HG03045 (cell line): ENCODE data around the gene NDUFS1.
"Not testable (repeated sequence)": the region's sequence is repeated elsewhere in the genome, so short reads cannot be mapped to it uniquely, and the experiment has no call there.

Experiments
- ATAC-seq: cut with Tn5 transposase; IDR thresholded peaks from one replicate; pipeline ENCODE4 v1.9.1; 2021; ENCODE audit warnings: mild to moderate bottlenecking, moderate library complexity; ENCODE audit not compliant: unreplicated experiment

The NDUFS1 gene

GRCh38 chr2:206105541-206105940 is 53.7 kb downstream of the NDUFS1 start:
- no peak for ATAC-seq

- ATAC-seq = no peak
Observed at GRCh38 chr2:206105038-206105437, 54.2 kb downstream of the NDUFS1 start.

GRCh38 chr2:206098872-206099271 is 60.4 kb downstream of the NDUFS1 start:
- ATAC-seq = not testable (repeated sequence)

GRCh38 chr2:206098471-206098870 is 60.8 kb downstream of the NDUFS1 start:
- ATAC-seq = no peak

GRCh38 chr2:206096876-206097275 is 62.4 kb downstream of the NDUFS1 start:
- no peak for ATAC-seq

GRCh38 chr2:206095536-206096332 is 63.5 kb downstream of the NDUFS1 start:
- ATAC-seq = no peak

GRCh38 chr2:206092297-206092696 is 66.9 kb downstream of the NDUFS1 start:
- ATAC-seq = no peak

- no peak for ATAC-seq
Observed at GRCh38 chr2:206088248-206088647, 71.0 kb downstream of the NDUFS1 start.

GRCh38 chr2:206086716-206087350 is 72.4 kb downstream of the NDUFS1 start:
- ATAC-seq = no peak

- peak; percentile 87 for ATAC-seq
Observed at GRCh38 chr2:206085742-206086445, 73.3 kb downstream of the NDUFS1 start, which contains the start of gene INO80D. Gene INO80D, minus strand, starts transcription at chr2:206086174. Its CDS starts 23,158 bp downstream, at chr2:206063016.

GRCh38 chr2:206084870-206085741 is 74.1 kb downstream of the NDUFS1 start:
- ATAC-seq = peak; percentile 30

GRCh38 chr2:206084439-206084869 is 74.8 kb downstream of the NDUFS1 start:
- no peak for ATAC-seq

GRCh38 chr2:206083602-206084438 is 75.4 kb downstream of the NDUFS1 start:
- ATAC-seq = no peak

GRCh38 chr2:206082298-206082843 is 76.9 kb downstream of the NDUFS1 start:
- no peak for ATAC-seq

GRCh38 chr2:206080927-206081326 is 78.3 kb downstream of the NDUFS1 start:
- ATAC-seq = no peak

- no peak for ATAC-seq
Observed at GRCh38 chr2:206079699-206080465, 79.4 kb downstream of the NDUFS1 start.

- not testable (repeated sequence) for ATAC-seq
Observed at GRCh38 chr2:206077879-206078278, 81.4 kb downstream of the NDUFS1 start.

- ATAC-seq = no peak
Observed at GRCh38 chr2:206075113-206075512, 84.1 kb downstream of the NDUFS1 start.

GRCh38 chr2:206071807-206072206 is 87.4 kb downstream of the NDUFS1 start:
- ATAC-seq = no peak
